Smooth muscle cell of the brain vasculature (primary cell): ENCODE data around the gene SHROOM3.

ENCODE experiments used
- DNase-seq: peaks from one replicate; pipeline ENCODE4 v3.0.0-alpha.2; 2012; ENCODE audit warnings: low read depth, low spot score

Gene SHROOM3

DNA sequence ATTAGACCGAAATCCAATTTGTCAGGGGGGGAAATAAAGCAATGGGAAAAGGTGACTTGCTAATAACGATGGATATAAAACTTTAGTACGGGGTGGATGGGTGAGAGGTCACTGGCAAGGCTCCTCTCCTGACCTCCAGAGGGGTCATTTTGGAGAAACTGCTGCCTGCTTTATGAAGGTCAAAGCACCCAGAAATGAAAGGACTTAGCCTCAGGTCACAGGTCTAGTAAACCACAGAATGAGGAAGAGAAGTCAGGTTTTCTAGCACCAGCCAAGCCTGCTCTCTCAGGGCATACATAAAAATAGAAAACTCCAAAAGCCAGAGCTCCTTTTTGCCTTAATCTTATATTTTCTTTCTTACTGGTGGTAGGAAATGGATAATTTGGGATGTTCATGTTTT, 134.2 kb downstream of the SHROOM3 start:
- DNase-seq = no peak

DNA sequence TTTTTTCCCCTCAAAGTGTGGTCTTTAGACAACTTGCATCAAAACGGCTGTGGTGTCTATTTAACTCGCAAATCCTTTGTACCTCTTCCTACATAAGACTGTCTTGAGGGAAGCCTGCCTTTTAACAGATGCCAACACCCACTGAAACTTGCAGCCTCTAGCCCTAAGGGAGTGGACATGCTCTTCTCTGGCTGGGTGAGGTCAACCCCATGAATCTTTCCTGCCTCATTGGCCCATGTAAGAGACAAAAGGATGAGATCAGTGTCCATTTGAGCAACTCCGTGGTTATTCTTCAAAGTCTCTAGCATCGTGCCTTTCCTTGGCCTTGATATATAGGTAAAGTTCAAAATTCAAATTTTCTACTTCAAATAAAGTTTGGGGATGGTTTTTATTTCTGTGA, 134.7 kb downstream of the SHROOM3 start:
- DNase-seq = no peak

DNA sequence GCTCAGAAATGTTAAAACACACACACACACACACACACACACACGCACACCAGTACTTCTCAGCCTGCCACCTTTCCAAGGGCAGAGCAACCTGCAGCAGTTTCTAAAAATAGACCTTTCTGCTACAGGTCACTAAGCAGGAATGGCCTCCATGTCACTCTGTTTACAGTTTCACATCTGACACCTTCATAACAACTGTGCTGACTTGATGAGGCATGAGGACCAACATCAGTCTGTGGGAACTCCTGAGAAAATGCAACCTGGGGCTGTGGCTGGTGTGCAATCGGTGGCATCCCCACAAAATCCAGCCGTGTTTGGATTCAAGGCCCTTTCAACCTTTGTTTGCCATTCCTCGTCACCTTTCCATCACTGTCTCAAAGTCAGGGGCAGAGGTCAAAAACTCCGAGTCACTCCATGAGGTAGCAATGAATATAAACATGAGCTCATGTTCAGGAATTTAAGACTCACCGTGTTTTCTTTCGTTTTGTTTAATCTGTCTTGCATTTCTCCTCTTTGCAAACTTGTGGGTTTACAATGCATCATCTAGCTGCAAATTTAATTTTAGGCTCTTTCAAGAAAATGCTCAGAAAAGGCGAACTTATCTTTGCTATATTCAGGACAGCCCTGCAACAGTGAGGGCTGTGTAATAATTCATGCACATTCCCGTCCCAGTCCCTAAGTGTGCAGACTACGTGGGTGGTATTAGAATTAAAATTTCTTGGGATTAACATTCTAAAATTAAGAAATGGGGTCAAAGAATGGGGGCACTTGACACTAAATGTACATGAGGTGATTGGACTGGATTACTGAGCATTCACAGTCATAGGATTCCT, 135.3 kb downstream of the SHROOM3 start:
- no peak for DNase-seq

DNA sequence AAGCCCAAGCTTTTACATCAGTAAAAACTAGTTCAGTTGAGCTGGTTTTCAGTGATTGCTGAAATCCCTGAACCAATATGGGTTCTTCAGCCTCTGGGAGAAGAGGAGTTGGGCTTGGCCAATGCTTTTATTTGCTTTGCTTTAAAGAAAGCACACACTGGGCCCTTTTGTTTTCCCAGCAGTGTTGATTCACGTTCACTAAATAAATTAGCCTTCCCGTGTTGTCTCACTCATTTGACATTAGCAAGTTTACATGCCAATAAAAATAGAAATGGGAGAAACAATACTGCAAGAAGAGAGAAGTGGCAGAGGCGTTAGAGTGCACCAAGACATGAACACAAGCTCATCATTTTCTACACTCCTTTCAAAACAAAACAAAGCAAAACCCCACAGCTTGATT, 136.2 kb downstream of the SHROOM3 start:
- DNase-seq = no peak

DNA sequence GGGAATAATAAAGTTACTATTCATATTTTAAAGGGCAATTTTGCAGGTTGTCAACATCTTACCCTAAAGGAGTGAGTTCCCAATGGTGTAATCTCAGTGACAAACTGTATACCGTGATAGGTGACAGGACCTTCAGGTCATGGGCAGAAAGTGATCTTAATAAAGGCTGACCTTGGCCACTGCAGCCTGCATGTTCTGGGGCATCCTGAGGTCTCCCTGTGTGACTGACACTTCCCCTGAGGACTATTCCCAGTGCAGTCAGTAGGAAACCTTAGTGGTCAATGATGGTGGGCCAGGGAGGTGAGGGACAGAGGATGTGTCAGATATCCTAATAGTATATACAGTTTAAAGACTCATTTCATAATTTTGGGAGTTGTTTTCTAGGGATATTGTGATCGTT, 137.2 kb downstream of the SHROOM3 start:
- DNase-seq = no peak

DNA sequence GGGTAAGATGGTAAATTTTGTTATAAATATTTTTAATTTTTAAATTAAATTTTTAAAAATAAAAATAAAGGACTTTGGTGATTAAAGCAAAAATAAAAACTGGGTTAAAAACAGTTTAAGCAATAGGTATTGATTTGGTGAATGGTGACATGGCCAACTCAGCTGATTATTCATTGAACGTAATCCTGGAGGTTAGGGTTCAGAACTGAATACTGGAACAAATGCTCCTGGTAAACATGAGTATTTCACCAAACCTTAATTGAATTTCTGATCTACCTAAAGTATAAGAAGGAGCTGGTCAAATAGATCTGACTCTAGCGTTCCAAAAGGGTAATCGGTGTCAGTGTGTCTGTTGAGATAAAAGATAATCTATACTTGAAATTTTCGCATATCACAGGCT, 141.8 kb downstream of the SHROOM3 start:
- no peak for DNase-seq

DNA sequence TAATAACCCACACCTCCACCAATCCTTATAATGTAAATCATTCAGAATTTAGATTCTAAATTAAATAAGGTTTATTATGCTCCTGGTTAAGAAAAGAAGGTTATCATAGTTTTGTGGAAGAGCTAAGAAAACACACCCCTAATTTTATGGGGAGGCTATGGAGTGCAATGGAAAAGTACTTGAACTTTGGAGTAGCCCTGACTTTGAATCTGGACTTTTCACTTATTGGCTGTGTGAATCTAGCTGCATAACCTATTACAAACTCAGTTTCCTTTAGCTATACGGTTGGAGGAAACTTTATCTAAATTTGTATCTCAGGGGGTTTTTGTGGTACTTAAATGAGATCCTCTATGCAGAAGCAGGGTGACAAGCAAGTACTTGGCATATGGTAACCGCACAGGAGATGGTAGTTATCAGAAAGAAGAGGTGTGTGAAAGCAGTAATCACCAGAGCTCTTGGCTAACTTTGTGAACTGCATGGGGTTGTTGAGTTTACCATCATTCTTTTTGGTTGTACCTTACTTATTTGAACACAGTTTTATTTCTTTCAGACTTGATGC, 143.1 kb downstream of the SHROOM3 start:
- no peak for DNase-seq

DNA sequence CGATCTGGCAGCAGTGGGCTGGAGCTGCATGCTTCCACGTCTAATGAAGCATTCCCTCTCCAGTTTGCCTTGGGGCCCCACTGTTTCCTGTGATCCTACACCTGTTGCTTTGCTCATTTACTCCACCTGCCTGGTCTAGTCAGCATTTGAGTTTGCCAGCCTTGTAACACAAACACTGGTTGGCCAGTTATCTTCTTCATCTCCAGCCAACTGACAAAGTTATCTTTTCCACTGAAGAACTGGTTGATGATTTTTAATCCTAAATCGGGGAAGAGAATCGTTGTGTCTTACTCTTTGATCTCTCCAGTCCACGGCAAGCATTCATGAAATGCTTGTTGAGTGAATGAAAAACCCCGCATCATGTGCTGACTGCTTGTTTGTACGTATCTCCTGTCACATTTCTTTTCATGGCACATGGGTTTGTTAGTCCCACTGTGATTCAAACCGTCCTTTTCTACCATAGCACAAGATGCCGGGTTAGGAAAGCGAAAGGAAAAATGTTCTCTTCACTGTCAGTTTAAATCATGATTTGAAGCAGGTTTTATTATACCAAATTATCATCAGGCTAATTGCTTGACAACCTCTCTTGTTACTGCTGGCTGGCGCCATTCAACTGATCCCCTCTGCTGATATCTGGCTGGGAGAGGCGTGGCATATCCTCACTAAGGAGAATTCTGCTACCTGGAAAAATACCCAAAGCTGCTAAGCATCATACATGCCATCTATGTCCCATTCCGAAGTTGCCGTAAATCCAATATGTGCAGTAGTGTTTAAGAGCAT, 144.8 kb downstream of the SHROOM3 start:
- DNase-seq = no peak

DNA sequence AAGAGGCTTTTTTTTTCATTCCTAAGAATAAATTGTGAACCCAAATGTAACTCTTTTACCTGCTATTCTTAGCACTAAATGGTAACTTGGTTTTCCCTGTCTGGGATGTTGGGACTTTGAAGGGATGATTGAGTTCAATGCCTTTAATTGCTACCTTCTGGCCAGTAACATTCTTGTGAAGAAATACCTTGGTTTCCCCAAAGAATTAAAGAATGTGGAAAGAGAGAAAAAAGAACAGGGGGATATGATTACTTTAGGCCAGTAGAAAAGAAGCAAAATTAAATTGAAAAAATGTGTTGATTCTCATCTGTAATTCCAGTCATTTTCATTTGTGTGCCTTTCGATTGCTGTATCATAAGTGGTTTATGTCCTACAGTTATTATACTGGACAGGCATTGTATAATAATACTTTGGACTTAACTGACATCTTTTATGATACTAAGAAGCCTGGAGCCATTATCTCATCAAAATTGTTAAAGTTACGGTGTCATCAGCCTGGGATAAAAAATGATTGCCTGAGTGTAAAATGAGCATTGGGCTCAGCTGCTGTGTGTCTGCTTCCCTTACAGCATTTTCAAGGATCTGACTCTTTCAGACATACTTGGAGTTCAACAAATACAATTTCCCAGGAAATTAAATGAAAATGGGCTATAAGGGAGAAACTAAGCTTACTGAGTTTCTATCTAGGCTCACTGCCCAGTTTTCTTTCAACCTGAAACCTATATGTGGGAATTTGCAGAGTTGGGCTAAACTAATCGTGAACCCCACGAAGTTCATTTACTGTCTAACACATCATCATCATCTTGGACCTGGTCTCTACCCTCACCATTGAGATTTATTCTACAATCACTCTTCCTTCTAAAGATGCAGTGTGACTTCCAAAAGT, 146.3 kb downstream of the SHROOM3 start:
- DNase-seq = no peak

DNA sequence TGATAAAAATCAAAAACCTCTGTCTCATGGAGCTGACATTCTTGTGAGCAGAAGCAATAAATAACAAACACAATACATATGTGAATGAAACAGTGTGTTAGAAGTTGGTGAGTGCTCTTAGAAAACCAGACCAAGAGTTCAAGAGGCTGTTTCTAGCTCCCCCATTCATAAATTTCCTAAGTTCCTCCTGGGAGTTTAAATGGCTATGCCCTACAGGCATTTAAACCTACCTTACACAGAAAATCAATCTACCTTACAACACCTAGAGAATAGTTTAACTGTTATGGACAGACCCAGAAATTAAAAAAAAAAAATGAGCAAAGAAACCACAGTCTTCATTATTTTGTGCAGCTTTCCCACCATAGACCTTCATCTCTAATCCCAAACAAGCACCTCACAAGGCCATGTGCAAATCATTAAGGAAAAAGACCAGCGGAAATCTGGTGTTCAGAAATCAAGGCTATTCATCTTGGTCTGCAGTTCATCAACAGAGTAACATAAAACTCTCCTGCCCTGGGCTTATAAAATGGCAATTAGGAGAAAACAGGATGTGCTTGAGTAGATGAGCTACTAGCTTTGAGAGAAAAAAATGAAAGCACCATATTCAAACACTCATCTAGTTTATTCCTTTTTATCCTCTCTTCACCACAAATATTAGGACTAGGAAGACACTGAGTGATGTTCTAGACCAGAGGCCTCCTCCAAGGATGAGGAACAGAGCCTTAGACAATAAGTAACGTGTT, 147.2 kb downstream of the SHROOM3 start:
- no peak for DNase-seq

DNA sequence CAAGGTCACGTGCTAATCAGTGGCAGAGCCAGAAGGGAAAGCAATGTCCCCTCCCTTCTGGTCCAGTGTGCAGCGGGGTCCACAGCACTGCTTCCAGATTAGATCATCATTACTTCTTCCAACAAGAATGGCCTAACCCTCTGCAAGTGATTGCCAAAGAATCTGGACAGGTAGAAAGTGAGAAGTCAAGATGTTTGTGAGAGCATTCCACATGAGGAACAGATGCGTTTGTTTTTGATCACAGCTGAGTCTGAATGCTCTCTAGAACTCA, 147.7 kb downstream of the SHROOM3 start:
- DNase-seq = no peak

DNA sequence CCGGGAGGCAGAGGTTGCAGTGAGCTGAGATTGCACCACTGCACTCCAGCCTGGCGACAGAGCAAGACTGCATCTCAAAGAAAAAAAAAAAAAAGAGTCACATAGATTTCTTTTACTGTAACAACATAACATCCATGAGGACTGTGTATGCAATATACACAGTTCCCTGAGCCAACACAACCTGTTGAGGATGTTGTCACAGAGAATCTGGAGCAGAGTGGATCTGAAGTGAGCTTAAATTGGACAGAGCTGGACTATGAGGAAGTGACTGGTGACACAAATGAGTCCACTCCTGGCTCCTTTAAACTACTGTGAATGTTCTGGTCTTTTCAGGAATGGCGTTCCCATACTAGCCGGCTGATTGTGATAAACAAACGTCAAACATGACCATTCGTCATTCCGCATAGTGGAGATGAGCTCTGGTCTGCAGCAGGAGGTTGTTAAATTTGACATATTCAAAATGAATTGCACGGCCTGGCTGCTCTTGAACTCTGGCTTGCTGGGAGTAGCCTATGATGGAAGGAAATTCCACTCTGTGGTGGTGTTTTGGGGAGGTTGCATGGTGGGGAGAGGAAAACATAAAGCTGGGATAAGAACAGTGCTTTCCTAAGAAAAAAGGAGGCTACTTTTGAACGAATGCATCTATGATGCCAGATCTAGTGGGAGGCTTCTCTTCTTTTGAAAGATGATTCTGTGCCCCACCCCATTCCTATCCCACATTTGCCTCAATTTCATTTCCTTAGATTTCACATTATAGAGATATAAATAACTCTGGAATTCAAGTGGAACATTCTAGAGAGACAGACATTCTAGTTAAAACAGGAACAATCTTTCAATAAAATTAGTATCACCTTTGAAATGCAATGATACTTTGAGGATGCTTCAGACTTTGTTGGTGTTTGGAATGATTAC, 149.5 kb downstream of the SHROOM3 start:
- no peak for DNase-seq

DNA sequence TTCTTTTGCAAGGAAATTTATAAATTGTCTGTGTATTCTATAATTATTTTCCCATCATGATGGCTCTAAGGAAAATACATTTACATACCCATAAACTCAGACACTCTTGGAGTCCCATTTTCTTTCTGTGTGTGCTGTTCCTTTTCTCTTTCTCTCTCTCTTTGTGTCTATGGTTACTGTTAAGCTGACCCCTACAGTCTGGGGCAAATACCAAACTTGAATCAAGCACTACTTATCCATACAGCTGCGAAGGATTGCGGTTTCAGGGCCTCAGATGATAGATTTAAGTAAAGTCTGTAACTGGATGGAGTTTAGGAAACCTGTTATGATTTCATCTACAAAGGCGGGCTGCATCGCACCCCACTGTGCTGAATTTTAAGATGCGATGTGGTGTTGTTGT, 150.2 kb downstream of the SHROOM3 start:
- no peak for DNase-seq

DNA sequence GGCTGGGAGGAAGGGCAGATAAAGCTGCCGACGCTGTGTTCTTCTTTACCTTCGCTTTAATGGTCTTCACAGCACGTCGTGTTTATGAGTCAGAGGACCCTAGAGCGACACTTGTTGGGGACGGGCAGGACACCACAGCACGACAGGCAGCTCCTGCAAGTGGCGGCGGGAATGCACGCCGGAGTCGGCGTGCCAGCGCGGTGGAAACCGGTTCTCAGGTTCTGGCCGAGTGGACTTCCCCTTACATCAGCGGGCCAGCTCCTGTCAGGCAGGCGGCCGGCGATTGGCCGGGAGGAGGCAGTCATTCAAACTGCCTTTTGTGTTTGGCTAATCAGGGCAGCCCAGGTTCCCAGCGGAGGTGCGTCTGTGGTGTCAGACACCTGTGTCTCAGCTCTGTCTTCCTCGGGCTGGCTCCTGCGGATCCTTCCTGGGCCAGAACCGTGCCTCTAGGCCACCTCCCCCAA, 150.9 kb downstream of the SHROOM3 start:
- no peak for DNase-seq

DNA sequence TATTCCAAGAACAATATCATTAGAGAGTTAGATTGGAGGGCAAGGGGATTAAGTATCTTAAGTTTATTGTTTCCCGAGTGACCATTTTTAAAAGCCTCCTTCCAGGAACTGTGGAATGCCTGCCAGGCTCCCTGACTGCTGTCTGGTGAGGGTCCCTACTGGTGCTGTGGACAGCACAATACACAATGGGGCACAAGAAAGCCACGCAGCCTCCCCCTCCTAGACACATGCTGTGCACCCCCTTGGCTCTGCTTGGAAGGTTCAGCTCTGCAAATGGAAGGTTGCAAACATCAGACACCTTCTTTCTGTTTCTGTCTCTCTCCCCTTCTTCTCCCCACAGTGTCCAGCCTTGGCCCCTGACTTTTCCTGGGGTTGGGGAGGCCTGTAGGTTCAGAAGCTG, 153.2 kb downstream of the SHROOM3 start:
- no peak for DNase-seq

DNA sequence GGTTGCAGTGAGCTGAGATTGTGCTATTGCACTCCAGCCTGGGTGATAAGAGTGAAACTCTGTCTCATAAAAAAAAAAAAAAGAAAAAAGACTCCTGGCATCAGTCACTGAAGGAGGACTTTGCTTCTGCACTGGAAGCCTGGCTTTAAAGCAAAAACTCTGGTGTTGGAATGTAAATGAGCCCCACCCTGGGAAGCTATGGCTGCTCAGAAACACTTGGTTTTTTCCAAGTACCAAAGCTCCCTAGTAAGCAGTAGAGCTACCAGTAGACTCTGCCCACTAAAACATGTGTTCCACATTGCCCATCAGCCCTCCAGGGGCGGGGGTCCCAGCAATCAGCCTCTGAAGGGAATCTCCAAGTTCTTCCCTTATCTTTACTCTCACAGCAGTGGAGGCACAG, 154.4 kb downstream of the SHROOM3 start:
- no peak for DNase-seq

DNA sequence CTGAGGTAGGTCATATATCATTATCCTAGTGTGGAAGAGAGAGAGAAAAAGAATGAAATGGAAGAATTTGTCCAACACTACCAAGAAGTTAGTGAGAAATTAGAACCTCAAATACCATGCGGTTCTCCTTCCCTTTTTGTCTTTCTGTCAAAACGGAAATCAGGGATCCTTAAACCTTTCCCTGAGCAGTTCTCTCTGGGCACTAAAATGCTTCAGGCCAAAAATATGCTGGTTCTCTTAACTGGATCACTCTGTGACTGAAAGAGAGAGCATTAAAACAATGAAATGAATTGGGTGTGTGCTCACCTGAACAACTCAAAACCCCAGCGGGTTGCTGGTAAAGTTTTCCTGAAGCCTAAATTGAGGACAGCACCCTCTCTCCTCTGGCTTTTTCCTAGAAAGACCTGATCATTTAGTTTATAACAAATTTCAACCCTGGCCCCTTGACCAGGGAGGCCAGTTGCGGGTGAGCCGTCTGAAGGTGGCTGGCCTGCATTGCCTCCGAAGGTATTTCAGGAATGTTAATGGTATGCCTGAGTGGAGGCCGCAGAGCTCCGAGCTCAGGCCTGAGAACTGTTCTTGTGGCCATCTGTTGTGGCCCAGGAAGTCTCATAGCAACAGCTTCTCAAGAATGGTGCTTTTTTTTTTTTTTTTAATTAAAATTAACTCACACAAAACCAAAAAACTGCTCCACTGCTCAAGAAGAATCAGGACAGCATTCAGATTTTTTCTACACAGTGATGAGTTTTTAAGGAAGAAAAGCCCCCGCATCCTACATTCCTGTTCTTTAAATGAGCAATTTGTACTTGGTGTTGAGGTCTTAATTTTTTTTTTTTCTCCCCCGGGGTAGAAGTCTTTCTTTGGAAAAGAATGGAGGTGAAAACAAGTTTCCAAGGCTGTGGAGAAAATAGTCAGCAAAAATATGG, 155.1 kb downstream of the SHROOM3 start:
- no peak for DNase-seq

DNA sequence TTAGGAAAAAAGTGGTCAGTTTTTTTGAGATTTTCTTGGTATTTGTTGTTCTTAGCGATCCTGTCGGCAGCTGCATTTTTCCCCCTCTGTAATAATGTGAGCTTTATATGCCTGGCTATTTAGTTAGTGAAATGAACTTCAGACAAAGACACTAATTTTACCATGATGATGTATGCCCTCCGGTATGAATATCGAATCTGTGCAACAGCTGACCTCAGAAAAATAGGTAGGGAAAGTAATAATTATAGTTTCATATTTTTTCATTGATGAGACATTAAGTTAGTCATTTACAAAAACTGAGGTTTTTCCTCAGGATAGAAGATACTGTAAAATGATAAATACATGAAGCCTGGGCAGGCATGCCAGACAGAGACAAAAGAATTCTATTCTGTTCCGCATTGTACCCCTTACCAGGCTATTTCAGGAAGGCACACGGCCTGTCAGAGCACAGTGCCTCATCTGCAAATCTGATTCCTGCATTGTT, 155.8 kb downstream of the SHROOM3 start:
- DNase-seq = no peak

DNA sequence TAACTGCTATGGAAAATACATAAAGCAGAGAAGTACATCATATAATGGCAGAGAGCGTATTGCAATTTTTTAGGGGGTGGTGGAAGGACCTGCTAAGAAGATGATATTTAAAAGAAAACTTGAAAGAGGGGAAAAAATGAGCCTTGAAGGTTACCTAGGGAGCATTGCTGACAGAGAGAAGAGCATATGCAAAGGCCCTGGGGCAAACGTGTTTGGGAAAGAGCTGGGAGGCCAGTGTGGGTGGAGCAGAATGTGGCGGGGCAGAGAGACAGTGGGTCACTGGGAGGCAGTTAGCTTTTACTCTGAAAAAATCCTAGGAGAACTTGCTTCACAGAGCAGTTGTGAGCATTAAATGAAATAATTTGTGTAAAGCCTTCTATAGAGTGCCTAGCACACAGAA, 157.0 kb downstream of the SHROOM3 start:
- no peak for DNase-seq
